Measurements from ENCODE around the gene DNTT. TPM values are rescaled to one million over a fixed set of nuclear protein-coding genes. Genes with fewer than 3 reads are reported as not detected.

Gene DNTT
- total and polyA plus RNA-seq, 2 experiments from 2014 or later = not detected

DNA sequence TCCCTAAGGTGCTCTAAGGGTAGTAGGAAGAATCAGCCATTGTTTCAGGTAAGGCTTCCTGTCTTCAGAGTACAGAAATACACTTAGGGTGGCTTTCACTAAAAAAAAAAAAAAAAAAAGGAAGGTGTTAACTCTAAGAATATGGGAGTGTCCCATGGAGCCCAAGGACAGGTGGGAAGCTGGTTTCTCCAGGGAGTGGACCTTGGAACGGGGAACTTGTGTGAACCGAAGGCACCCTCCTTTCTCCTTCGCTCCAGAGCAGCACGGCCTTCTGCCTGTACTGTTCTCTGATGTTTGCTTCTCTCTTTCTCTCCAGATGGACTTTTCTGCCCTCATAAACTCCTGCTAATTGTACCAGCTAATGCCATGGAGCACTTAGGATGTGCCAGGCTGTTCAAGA lies 48.3 kb downstream of the DNTT start:
- DNase-seq = no peak
- Histone ChIP-seq H3K9ac (no peak overlapping the region), H3K9me2 (ENCODE audit: insufficient read depth) (no peaks in the 10 kb centered on the region), H3K9me3 (ENCODE audit: low read depth) (no peaks in the 10 kb centered on the region), H3K4me3 (no peak overlapping the region), H3K36me3 (ENCODE audit: low read depth) (no peaks in the 10 kb centered on the region), H2AFZ (no peak overlapping the region), H3K27ac (no peak overlapping the region), H3K4me1 (ENCODE audit: insufficient read depth) (no peaks in the 10 kb centered on the region), H3F3A (ENCODE audit: insufficient read depth) (no peaks in the 10 kb centered on the region), H4K20me1 (ENCODE audit: insufficient read depth) (no peaks in the 10 kb centered on the region), H3K79me2 (ENCODE audit: insufficient read depth) (no peaks in the 10 kb centered on the region), H3K27me3 (replicated peaks; ENCODE audit: insufficient read depth) (no peaks in the 10 kb centered on the region), H3K4me2 (ENCODE audit: unreplicated experiment) (no peak overlapping the region)
- 54 to 62% methylated on average over 4 of the region's 4 CpGs for WGBS, 2 experiments (ENCODE audit: low coverage in 1 of 2, low lambda C conversion rate in 2 of 2, missing lambda C conversion rate in 2 of 2)
- no peak for TF ChIP-seq EZH2phosphoT487 (IDR thresholded peaks at IDR 0.05; ENCODE audit: insufficient read depth, low read depth)
- no peak for TF ChIP-seq EZH2 (IDR thresholded peaks at IDR 0.05; ENCODE audit: insufficient read depth, poor library complexity, severe bottlenecking)
- in situ Hi-C loops (cut with MboI) = no loop called here

GRCh38 chr10:96357038-96357620 lies 52.9 kb downstream of the DNTT start:
- no peak overlapping the region for H3K4me3 ChIP-seq
- no peak overlapping the region for H3K9ac ChIP-seq
- H3F3A ChIP-seq (ENCODE audit: insufficient read depth) = no peaks in the 10 kb centered on the region
- H3K36me3 ChIP-seq (ENCODE audit: low read depth) = no peaks in the 10 kb centered on the region
- no peak for DNase-seq
- no peaks in the 10 kb centered on the region for H3K79me2 ChIP-seq (ENCODE audit: insufficient read depth)
- no peak overlapping the region for H3K4me2 ChIP-seq (ENCODE audit: unreplicated experiment)
- no peaks in the 10 kb centered on the region for H3K9me3 ChIP-seq (ENCODE audit: low read depth)
- peaks cover 10% of the 10 kb centered on the region; the same call in 1 of the 2 replicates for H3K27me3 ChIP-seq (replicated peaks; ENCODE audit: insufficient read depth)
- no peak overlapping the region for H3K27ac ChIP-seq
- H2AFZ ChIP-seq = no peak overlapping the region
- H3K4me1 ChIP-seq (ENCODE audit: insufficient read depth) = no peaks in the 10 kb centered on the region
- in situ Hi-C loops (cut with MboI) = no loop called here
- H4K20me1 ChIP-seq (ENCODE audit: insufficient read depth) = no peaks in the 10 kb centered on the region
- 33 to 41% methylated on average over 8 of the region's 8 CpGs for WGBS, 2 experiments (ENCODE audit: low coverage in 1 of 2, low lambda C conversion rate in 2 of 2, missing lambda C conversion rate in 2 of 2)
- H3K9me2 ChIP-seq (ENCODE audit: insufficient read depth) = no peaks in the 10 kb centered on the region
- TF ChIP-seq EZH2phosphoT487 (IDR thresholded peaks at IDR 0.05; ENCODE audit: insufficient read depth, low read depth) = no peak
- no peak for TF ChIP-seq EZH2 (IDR thresholded peaks at IDR 0.05; ENCODE audit: insufficient read depth, poor library complexity, severe bottlenecking)

DNA sequence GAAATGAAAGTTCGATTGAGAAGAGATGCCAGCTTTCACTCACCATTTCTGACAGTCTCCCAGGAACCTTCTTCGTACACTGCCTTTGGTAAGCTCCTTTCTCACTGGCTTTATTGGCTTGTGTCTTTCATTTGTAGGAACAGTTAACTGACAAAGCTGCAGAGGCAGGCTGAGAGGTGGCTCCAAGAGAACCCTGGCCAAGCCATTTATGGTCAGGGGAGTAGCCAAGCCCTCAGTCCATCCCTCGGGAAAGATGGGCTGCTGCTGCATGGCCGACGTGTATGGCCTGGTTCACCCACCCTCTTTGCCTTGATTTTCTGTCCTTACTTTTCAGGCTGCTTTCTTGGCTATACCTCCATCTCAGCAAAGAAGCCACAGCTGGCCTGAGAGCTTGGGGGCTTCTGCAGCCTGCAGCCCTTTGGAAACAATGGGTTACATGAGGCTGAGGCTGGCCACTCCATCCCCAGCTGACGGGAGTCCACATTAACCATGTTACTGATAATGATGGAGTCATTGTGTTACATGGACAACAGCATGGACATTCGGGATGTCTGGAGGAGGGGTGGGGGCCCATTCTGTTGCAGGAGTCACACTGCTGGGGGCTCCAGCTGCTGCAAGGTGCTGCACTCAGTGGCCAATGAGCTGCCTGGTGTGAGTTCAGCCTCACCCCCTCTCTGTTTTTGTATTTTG lies 54.8 kb downstream of the DNTT start, which contains the start of gene OPALIN:
Gene OPALIN, minus strand, starts transcription at position 152 of the 690 bp plus-strand sequence. Its CDS starts 106 bp downstream, at position 46.
- 26 to 27% methylated on average over 7 of the region's 7 CpGs for WGBS, 2 experiments (ENCODE audit: low coverage in 1 of 2, low lambda C conversion rate in 2 of 2, missing lambda C conversion rate in 2 of 2)
- TF ChIP-seq EZH2 (IDR thresholded peaks at IDR 0.05; ENCODE audit: insufficient read depth, poor library complexity, severe bottlenecking) = no peak
- TF ChIP-seq EZH2phosphoT487 (IDR thresholded peaks at IDR 0.05; ENCODE audit: insufficient read depth, low read depth) = no peak
- H3F3A ChIP-seq (ENCODE audit: insufficient read depth) = no peaks in the 10 kb centered on the region
- no peaks in the 10 kb centered on the region for H3K9me2 ChIP-seq (ENCODE audit: insufficient read depth)
- no peak within 1 kb of the TSS for H3K4me2 ChIP-seq (ENCODE audit: unreplicated experiment)
- H3K27ac ChIP-seq = no peak within 1 kb of the TSS
- H3K79me2 ChIP-seq (ENCODE audit: insufficient read depth) = no peaks in the 10 kb centered on the region
- H3K9ac ChIP-seq = no peak within 1 kb of the TSS
- H3K9me3 ChIP-seq (ENCODE audit: low read depth) = no peaks in the 10 kb centered on the region
- H3K4me1 ChIP-seq (ENCODE audit: insufficient read depth) = no peaks in the 10 kb centered on the region
- no peak within 1 kb of the TSS for H2AFZ ChIP-seq
- H3K36me3 ChIP-seq (ENCODE audit: low read depth) = no peaks in the 10 kb centered on the region
- H3K27me3 ChIP-seq (replicated peaks; ENCODE audit: insufficient read depth) = peaks cover 10% of the 10 kb centered on the region; the same call in 1 of the 2 replicates
- no peak within 1 kb of the TSS for H3K4me3 ChIP-seq
- no peaks in the 10 kb centered on the region for H4K20me1 ChIP-seq (ENCODE audit: insufficient read depth)
- in situ Hi-C loops (cut with MboI) = no loop called here
- DNase-seq = no peak

- no peaks in the 10 kb centered on the region for H3K36me3 ChIP-seq (ENCODE audit: low read depth)
- H3K79me2 ChIP-seq (ENCODE audit: insufficient read depth) = no peaks in the 10 kb centered on the region
- no peaks in the 10 kb centered on the region for H3K9me2 ChIP-seq (ENCODE audit: insufficient read depth)
- no peaks in the 10 kb centered on the region for H3F3A ChIP-seq (ENCODE audit: insufficient read depth)
- H3K9ac ChIP-seq = no peak overlapping the region
- no peak for DNase-seq
- no peaks in the 10 kb centered on the region for H3K4me1 ChIP-seq (ENCODE audit: insufficient read depth)
- no peak overlapping the region for H3K4me2 ChIP-seq (ENCODE audit: unreplicated experiment)
- H3K9me3 ChIP-seq (ENCODE audit: low read depth) = no peaks in the 10 kb centered on the region
- H3K27me3 ChIP-seq (replicated peaks; ENCODE audit: insufficient read depth) = peaks cover 10% of the 10 kb centered on the region; the same call in 1 of the 2 replicates
- H3K4me3 ChIP-seq = no peak overlapping the region
- H2AFZ ChIP-seq = no peak overlapping the region
- no peak for TF ChIP-seq EZH2phosphoT487 (IDR thresholded peaks at IDR 0.05; ENCODE audit: insufficient read depth, low read depth)
- TF ChIP-seq EZH2 (IDR thresholded peaks at IDR 0.05; ENCODE audit: insufficient read depth, poor library complexity, severe bottlenecking) = no peak
- H4K20me1 ChIP-seq (ENCODE audit: insufficient read depth) = no peaks in the 10 kb centered on the region
- H3K27ac ChIP-seq = no peak overlapping the region
- in situ Hi-C loops (cut with MboI) = no loop called here
- WGBS, 2 experiments (ENCODE audit: low coverage in 1 of 2, low lambda C conversion rate in 2 of 2, missing lambda C conversion rate in 2 of 2) = 41 to 56% methylated on average over 6 of the region's 6 CpGs
Measured at GRCh38 chr10:96359616-96360015, 55.4 kb downstream of the DNTT start.

Data from GM23248 (cell line).